PC-9 (cell line): ENCODE measurements around the gene CCDC12.

Experiments
- EZH2 ChIP-seq: fragments of 200-600 bp; sonication (generic); IDR thresholded peaks from 2 replicates; pipeline ENCODE4 v1.8.0; 2017; ENCODE audit warnings: antibody characterized with exemption, low read depth
- TF ChIP-seq, protein P1 (sequence below): fragments of 200-600 bp; sonication (generic); conservative IDR thresholded peaks from 2 replicates; pipeline ENCODE4 v1.6.1; 2017; ENCODE audit warnings: mixed run types, antibody characterized with exemption, mild to moderate bottlenecking, moderate library complexity

- TF ChIP-seq, protein P1, sequence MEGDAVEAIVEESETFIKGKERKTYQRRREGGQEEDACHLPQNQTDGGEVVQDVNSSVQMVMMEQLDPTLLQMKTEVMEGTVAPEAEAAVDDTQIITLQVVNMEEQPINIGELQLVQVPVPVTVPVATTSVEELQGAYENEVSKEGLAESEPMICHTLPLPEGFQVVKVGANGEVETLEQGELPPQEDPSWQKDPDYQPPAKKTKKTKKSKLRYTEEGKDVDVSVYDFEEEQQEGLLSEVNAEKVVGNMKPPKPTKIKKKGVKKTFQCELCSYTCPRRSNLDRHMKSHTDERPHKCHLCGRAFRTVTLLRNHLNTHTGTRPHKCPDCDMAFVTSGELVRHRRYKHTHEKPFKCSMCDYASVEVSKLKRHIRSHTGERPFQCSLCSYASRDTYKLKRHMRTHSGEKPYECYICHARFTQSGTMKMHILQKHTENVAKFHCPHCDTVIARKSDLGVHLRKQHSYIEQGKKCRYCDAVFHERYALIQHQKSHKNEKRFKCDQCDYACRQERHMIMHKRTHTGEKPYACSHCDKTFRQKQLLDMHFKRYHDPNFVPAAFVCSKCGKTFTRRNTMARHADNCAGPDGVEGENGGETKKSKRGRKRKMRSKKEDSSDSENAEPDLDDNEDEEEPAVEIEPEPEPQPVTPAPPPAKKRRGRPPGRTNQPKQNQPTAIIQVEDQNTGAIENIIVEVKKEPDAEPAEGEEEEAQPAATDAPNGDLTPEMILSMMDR: no peak
- no peak for TF ChIP-seq EZH2
These were observed 14.1 kb downstream of the CCDC12 start for GRCh38 chr3:46962427-46962826.
